Panc1 (cell line): Measurements from ENCODE around the gene GRP.

ENCODE experiments used
- CTCF ChIP-seq: fragments of 450-650 bp; IDR thresholded peaks from 2 replicates; pipeline ENCODE4 v1.5.1; 2017; ENCODE audit warnings: mild to moderate bottlenecking
- TF ChIP-seq, protein P1 (sequence below), 2 experiments: IDR thresholded peaks; 2 replicates each; pipeline ENCODE4 v1.6.1; 2011 to 2012; ENCODE audit warnings: low read depth in 2 of 2, control low read depth in 1 of 2, low read length in 1 of 2, mild to moderate bottlenecking in 1 of 2, moderate library complexity in 1 of 2; ENCODE audit not compliant: insufficient read depth in 1 of 2

GRCh38 chr18:59278793-59279192 is 58.8 kb downstream of the GRP start:
- no peak for TF ChIP-seq CTCF
- TF ChIP-seq, protein P1, sequence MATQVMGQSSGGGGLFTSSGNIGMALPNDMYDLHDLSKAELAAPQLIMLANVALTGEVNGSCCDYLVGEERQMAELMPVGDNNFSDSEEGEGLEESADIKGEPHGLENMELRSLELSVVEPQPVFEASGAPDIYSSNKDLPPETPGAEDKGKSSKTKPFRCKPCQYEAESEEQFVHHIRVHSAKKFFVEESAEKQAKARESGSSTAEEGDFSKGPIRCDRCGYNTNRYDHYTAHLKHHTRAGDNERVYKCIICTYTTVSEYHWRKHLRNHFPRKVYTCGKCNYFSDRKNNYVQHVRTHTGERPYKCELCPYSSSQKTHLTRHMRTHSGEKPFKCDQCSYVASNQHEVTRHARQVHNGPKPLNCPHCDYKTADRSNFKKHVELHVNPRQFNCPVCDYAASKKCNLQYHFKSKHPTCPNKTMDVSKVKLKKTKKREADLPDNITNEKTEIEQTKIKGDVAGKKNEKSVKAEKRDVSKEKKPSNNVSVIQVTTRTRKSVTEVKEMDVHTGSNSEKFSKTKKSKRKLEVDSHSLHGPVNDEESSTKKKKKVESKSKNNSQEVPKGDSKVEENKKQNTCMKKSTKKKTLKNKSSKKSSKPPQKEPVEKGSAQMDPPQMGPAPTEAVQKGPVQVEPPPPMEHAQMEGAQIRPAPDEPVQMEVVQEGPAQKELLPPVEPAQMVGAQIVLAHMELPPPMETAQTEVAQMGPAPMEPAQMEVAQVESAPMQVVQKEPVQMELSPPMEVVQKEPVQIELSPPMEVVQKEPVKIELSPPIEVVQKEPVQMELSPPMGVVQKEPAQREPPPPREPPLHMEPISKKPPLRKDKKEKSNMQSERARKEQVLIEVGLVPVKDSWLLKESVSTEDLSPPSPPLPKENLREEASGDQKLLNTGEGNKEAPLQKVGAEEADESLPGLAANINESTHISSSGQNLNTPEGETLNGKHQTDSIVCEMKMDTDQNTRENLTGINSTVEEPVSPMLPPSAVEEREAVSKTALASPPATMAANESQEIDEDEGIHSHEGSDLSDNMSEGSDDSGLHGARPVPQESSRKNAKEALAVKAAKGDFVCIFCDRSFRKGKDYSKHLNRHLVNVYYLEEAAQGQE (IDR thresholded peaks at IDR 0.05; ENCODE audit: insufficient read depth in 1 of 2, low read depth in 2 of 2, low read length in 1 of 2) = no peak
